Colon (tissue), 2 donors: ENCODE results near the gene KANK4.

Experiments used
- FAIRE-seq: peaks from 2 replicates; lab custom pipeline; 2012; peaks lifted over from hg19 to GRCh38; lab: Jason Lieb, UNC
- donor health status: control.
- donor health status: control.

The KANK4 gene

GRCh38 chr1:62336995-62337705 is 17.9 kb upstream of the KANK4 start:
- FAIRE-seq = no peak

DNA sequence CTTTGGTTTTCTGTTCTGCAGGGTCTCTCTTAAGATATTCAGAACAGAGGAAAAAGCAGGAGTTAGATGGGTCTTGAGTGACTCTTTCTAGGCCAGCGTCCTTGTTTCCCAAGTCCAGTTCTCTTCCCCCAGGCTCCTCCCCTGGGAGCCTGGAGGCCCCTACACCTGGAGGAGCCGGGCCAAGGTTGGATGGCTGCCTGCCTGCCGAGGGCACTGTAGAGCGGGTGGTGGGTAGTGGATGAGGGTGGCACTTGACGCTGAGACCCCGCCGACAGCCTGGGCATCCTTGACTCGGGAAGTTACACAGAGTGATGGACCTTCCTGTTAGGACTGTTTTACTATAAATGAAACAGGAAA is 17.4 kb upstream of the KANK4 start:
- no peak for FAIRE-seq

DNA sequence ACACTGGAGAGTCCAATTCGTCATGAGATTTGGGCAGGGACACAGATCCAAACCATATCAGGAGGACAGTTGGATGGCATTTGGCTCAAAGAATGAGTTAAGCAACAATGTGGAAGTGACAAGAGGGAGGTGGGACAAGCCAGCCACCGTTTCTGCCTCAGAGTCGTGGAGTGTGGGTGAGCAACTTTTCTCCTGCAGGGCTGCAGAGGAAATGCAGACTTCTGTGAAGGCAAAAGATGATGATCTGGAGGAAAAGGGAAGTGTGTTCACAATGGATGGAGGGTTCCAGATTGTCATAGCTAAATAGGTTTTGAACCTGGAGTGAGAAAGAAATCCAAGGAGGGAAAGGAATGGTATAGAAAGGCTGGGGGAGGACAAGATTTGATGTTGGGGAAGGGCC is 16.4 kb upstream of the KANK4 start:
- no peak for FAIRE-seq

GRCh38 chr1:62334434-62334985 is 15.3 kb upstream of the KANK4 start:
- no peak for FAIRE-seq

DNA sequence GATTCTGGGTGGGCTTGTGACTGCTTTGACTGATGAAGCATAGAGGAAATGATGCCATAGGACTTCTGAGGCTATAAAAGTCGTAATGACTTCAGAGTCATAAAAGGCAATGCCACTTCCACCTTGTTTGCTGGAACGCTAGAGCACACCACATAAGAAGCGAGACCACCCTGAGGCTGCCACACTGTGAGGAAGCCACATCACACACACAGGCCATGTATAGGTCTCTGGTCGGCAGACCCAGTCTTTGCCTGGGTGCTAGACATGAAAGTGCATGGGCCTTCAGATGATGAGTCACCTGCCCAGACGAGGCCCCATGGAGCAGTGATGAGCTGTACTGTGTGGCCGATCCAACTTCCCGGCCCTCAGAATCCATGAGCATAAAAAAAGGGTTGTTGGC is 14.2 kb upstream of the KANK4 start:
- no peak for FAIRE-seq

GRCh38 chr1:62327360-62328055 is 8.3 kb upstream of the KANK4 start:
- FAIRE-seq = no peak

DNA sequence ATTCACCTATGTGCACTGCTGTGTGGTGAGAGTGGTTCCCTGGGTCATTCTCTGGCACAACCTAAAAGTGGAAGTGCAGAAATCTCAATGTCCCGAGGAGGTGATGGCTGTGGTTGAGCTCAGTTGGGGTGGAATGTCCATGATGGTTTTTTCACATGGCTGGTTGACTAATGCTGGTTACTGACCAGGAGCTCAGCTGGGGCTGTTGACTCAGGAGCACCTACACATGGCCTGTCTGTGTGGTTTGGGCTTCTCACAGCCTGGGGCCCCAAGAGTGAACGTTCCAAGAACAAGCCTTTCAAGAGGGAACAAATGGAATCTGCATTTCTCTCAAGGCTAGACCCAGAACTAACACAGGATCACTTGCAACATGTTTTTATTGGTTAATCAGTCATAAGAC is 6.4 kb upstream of the KANK4 start:
- no peak for FAIRE-seq

DNA sequence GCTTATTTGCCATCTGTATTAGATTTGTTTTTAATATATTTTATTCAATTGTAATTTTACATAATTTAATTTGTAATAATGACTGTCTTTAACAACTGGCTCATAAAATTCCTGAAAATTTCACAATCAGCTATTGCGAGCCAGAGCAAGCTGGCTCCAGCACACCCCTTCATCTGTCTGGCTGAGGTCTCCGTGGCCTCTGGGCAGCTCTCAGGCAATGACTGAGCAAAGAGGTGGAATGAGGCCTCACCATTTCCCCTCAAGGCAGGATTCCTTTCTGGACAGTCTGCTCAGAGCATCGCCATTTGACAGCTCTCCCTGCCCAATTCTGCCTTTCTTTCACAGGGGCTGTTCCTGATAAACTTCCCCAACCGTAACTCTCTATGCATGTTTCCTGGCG is 5.8 kb upstream of the KANK4 start:
- no peak for FAIRE-seq

GRCh38 chr1:62321446-62321845 is 2.2 kb upstream of the KANK4 start:
- FAIRE-seq = no peak

- FAIRE-seq = no peak
Measured at GRCh38 chr1:62318320-62318755, 896 bp downstream of the KANK4 start.

DNA sequence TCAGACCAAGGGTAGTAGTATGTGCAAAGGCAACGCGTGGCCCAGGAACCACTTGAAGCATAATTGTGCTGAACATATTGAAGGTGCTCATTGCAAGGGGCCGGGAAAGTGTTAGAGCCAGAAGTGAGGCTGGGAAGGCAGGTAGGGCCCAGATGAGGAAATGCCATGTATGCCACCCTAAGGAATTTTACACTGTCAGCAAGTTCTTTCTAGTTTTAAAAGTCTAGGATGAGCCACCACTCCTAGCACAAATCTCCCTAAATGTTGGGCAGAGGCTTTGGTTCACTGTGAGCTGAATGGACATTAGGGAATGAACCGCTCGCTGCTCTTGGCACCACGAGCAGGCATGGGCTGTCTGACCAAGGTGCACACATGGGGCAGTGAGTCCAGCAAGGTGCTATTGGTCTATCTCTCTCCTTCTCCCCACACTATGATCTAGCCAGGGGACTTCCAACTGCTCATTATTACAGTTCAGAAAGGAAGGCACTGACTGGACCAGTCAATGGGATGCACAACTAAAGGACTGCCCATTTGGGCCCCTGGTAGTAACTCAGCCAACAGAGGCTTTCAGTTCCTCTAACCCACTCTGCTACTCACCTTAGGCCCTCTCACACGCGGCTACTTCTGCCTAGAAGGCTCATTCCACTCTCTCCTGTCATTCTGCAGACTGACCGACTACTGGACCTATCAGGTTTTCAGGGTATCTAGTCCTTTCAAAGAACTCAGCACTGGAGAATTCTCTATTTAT is 2.0 kb downstream of the KANK4 start:
- FAIRE-seq = no peak

GRCh38 chr1:62316135-62316534 is 3.1 kb downstream of the KANK4 start:
- no peak for FAIRE-seq

GRCh38 chr1:62315387-62315786 is 3.8 kb downstream of the KANK4 start:
- no peak for FAIRE-seq

DNA sequence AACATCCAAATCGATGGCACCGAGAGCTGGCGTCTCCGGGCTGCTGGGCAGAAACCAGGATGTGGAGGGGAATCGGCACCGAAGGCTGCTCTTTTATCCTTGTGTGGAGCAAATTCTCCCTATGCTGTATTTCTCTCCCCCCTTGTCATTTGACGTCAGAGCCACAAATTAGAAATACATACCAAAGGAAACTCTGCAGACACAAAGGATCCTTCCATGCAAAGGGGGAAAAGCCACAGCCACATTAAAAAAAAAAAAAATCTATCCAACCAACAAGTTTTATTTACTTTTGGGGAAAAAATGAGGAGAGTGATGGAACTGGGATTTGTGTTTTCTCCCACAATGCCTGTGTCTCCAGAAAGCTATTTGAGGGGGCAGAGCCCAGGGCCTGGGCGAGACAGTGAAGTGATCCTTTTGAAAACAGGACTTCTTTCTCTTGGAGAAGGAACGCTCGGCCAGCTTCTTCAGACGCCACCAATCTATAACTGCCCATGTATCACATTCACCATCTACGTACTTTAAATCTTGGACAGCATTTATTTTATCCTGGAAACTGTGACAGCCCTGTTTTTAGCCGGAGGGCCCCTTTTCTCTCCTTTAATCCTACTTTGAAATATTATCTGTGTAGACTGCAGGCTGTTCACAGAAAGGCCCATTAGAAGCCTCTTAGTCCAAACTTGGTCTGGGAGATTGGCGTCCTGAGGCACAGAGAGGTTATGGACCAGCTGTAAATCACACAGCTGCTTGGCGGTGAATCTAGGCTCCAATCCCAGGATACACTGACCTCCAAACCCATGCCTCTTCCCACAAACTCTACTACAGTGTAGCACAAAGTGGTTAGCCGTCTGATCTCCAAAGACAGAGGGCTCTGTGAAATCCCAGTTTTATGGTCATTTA is 4.5 kb downstream of the KANK4 start:
- no peak for FAIRE-seq

GRCh38 chr1:62312698-62313097 is 6.5 kb downstream of the KANK4 start:
- FAIRE-seq = no peak

DNA sequence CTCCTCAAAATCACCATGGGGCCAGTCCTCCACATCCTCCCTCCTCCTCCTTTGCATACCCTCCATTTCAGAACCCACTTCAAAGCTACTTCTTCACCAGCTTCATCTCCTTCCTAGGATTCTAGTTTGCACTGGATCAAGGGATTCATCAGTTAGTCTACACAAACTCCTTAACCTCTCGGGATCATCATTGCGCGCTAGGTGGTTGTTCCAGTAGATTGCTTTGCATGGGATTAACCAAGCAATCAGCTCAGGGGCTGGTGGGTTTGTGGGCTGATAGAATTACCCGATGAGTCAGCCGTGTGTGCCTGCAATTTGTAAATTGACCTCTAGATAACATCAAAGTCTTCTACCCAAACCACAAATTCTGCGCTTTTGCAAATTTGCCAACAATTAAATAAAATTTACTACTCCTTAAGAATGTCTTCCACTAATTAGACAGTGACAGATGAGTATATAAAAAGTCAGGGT is 7.7 kb downstream of the KANK4 start:
- no peak for FAIRE-seq

GRCh38 chr1:62309906-62310305 is 9.3 kb downstream of the KANK4 start:
- FAIRE-seq = no peak

DNA sequence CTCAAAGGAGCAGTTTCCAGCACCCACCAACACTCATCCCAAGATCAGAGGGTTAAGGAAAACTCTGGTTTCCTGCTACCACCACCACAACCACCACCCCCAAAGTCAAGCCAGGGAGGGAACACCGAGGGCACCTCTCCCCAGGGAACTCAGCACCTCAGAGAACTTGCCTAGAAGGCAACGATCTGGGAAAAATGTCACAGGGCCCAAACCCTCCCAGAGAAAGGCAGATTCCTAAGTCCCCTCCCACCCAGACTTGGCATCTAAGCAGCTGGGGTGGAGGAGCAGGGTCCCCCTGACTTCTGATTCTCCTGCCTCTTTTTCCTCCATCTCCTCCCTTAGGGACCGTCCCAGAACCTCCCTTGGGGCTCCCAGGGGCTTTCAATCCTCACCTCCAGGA is 10.6 kb downstream of the KANK4 start:
- FAIRE-seq = no peak

GRCh38 chr1:62307895-62308492 is 11.2 kb downstream of the KANK4 start:
- no peak for FAIRE-seq

DNA sequence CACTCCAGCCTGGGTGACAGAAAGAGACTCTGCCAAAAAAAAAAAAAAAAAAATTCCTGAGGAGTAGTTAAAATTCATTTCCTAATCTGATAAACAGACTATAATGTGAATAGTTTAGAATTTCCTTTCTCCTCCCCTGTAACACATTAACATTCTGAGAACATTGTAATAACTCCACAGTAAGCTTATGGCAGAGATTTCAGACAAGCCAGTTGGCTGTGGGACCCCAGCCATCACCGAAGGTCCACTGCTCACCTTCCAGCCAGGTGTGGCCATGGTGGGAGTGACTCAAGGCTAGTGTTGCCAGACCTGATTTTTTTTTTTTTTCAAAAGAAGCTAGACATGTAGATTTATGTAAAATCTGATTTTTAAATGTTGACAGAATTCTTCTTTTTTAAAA is 11.8 kb downstream of the KANK4 start:
- no peak for FAIRE-seq

GRCh38 chr1:62306065-62306464 is 13.2 kb downstream of the KANK4 start:
- FAIRE-seq = no peak
